Measurements from ENCODE around the gene METRN.
"Not testable (repeated sequence)": the region's sequence is repeated elsewhere in the genome, so short reads cannot be mapped to it uniquely, and the experiment has no call there.

METRN gene

GRCh38 chr16:739560-740458, 24.9 kb downstream of the METRN start:
- DNase-seq: no peak

DNA sequence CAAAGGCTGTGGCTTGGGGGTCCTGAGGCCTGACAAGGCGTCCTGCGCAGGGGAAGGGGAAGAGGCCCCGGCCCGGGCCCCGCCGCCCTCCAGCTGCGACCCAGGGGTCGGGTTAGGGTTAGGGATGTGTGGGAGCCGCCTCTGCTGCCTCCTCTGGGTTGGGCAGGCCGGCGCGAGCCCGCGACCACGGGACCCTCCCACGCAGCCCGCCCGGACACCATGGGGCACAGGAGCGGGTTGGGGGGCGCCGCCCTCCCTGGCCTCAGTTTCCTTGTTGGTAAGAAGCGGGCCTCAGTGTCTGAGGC, 25.5 kb downstream of the METRN start:
- DNase-seq: no peak

DNA sequence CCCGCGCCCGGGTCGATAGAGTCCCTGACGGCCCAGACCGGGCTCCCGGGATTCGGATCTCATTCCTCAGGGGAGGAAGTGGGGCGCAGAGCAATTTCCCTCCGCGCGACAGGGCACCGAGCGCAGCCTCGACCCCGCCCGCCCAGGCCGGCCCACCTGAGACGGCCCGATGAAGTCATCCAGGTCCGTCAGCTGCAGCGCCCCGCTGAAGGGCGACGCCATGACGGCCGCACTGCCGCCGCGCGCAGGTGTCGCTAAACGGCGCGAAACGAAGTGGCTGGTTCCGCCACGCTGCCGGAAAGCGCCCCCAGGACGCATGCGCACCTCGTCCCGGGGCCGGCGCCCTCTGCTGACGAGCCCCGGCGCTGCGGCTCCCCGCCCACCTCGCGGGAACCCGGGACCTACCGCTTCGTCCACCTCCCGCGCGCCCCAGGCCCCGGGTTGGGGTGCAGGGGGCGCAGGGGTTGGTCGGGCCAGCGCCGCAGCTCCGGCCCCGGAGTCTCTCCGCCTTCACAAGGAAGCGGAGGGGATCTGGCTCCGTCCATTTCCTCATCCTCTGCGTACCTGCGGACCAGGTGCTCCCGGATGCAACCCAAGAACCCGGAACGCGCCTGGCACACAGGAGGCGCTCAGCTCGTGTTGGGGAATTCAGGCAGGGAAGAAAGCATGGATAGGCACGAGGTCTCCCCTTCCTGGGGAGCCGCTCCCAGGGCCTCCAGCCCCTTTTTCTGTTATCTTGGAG, 26.0 kb downstream of the METRN start, which contains the start of gene CIAO3:
CIAO3 (minus strand) TSS at position 234 of the 742 bp plus-strand sequence; CDS start at position 222, 12 bp downstream.
- peak; percentile 97 for DNase-seq

- peak; percentile 66 for DNase-seq
Observed at GRCh38 chr16:741986-742629, 27.2 kb downstream of the METRN start.

- not testable (repeated sequence) for DNase-seq
Observed at GRCh38 chr16:742894-743293, 28.0 kb downstream of the METRN start.

DNA sequence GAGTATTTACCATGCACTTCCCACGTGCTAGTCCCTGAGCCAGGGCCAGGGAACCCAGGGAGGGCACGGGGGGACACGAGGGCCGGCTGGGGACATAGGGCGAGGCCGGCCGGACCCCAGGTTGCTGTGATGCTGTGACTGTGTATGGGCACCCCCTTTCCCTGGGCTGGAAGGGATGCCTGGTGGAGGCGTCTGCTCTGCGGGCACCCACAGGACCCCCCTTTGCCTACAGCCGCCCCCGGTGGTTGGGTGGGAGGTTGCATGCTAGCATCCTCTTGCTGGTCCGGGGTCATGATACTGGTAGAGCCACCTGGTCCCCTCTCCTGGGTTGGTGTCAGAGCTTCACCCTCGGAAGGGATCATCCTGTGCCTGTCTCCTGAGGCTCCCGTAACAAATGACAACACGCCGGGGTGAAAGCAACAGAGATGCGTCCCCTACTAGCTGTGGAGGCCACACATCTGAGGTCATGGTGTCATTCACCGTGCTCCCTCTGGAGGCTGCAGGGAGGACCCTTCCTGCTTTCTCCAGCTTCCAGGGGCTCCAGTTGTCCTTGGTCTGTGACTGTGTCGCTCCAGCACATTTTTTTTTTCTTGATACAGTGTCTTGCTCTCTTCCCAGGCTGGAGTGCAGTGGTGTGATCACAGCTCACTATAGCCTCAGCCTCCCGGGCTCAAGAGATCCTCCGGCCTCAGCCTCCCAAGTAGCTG, 29.0 kb downstream of the METRN start:
- DNase-seq: no peak

GRCh38 chr16:745739-746138, 30.8 kb downstream of the METRN start:
- peak; percentile 73 for DNase-seq

DNA sequence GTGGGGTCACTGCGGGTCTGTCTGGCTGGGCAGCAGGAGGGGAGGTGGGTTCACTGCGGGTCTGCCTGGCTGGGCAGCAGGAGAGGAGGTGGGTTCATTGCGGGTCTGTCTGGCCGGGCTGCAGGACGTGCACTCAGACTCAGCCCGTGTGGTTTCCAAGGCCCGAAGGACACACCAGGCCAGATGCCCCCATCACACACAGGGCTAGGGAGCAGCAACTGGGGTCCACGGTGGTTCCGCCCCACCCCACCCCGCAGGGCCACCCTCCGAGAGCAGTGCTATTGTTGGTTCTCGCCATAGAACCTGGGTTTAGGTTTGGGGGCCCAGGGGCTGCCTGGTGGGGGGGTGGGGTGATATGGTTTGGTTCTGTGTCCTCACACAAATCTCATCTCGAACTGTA, 31.7 kb downstream of the METRN start:
- DNase-seq: no peak

DNA sequence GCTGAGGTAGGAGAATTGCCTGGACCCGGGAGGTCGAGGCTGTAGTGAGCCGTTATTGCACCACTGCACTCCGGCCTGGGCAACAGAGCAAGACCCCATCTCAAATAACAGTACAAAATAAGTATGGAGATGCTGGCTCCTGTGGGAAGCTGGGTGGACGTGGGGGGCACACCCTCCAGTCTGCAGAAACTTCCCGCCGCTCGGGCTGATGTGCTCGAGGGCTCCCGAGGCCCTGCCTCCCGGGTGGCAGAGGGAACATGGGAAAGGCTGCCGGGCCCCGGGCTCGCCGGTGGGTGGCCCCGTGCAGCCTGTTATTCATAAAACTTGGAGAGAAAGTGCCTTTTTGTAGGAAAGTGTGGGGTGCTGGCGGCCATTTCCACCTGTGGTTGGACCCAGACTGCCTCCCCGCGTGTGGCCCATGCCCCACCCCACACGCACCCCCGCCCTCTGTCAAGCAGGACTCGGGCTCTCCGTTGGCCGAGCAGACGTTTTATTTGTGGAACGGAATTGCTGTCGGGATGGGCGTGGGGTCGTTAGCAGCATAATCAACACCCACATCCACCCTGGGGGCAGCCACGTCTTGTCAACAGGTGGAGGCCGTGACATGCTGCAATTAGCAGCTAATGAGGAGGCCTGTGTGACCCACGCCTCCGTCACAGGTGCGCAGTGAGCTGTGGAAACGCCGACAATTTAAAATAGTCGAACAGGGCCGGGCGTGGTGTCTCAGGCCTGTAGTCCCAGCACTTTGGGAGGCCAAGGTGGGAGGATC, 33.2 kb downstream of the METRN start:
- DNase-seq: no peak

GRCh38 chr16:749010-749409, 34.1 kb downstream of the METRN start:
- no peak for DNase-seq

DNA sequence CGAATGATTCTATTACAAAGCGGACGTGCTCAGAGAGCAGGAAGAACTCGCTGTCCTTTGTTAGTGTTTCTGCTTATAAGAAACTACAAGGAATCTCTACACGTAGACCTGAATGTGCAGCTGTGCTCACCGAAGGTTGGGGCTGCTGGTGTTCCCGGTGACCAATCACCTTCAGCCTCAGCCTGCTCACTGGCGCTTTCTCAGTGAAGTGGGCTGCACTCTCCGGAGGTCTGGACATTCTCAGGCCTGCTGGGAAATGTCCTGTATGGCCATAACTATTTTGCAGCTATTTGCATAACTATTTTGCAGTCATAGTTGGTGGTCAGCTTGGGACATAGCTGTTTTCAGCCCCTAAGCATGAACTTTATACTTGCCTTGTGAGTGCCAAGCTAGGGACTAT, 35.6 kb downstream of the METRN start:
- no peak for DNase-seq

GRCh38 chr16:751152-752006, 36.5 kb downstream of the METRN start:
- no peak for DNase-seq

- no peak for DNase-seq
Observed at GRCh38 chr16:752007-752312, 37.0 kb downstream of the METRN start.

- DNase-seq: not testable (repeated sequence)
Observed at GRCh38 chr16:754121-754607, 39.2 kb downstream of the METRN start.

- DNase-seq: no peak
Observed at GRCh38 chr16:754656-755055, 39.7 kb downstream of the METRN start.

DNA sequence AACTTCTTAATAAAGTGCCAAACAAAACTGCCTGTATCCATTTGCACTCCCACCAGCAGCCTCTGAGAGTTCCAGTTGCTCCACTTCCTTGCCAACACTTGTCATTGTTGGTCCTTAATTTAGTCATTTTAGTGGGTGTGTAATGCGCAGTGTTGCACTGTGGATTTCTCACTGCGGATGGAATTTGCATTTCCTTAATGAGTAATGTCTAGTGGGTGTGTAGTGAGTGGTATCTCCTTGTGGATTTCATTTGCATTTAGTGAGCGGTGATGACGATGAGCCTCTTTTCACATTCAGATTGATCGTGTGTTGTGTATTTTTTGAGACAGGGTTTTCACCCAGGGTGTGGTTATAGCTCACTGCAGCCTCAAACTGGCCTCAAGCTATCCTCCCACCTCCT, 41.5 kb downstream of the METRN start:
- DNase-seq: no peak

- DNase-seq: no peak
Observed at GRCh38 chr16:759110-759910, 44.4 kb downstream of the METRN start.

GRCh38 chr16:760065-760464, 45.1 kb downstream of the METRN start:
- DNase-seq: no peak

GRCh38 chr16:760545-761343, 45.8 kb downstream of the METRN start, which contains the start of gene MSLN:
Gene MSLN (plus strand): TSS chr16:760734. CDS start chr16:762681, 1,947 bp downstream.
- DNase-seq: no peak
